ENCODE data around the gene SS18L1.

- TF ChIP-seq, protein P1, sequence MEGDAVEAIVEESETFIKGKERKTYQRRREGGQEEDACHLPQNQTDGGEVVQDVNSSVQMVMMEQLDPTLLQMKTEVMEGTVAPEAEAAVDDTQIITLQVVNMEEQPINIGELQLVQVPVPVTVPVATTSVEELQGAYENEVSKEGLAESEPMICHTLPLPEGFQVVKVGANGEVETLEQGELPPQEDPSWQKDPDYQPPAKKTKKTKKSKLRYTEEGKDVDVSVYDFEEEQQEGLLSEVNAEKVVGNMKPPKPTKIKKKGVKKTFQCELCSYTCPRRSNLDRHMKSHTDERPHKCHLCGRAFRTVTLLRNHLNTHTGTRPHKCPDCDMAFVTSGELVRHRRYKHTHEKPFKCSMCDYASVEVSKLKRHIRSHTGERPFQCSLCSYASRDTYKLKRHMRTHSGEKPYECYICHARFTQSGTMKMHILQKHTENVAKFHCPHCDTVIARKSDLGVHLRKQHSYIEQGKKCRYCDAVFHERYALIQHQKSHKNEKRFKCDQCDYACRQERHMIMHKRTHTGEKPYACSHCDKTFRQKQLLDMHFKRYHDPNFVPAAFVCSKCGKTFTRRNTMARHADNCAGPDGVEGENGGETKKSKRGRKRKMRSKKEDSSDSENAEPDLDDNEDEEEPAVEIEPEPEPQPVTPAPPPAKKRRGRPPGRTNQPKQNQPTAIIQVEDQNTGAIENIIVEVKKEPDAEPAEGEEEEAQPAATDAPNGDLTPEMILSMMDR (IDR thresholded peaks at IDR 0.05), result no peak
- no peak for TF ChIP-seq TCF7 (CRISPR knock-in tag; IDR thresholded peaks at IDR 0.05; ENCODE audit: low read depth)
- TF ChIP-seq, protein P2, sequence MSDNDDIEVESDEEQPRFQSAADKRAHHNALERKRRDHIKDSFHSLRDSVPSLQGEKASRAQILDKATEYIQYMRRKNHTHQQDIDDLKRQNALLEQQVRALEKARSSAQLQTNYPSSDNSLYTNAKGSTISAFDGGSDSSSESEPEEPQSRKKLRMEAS (CRISPR knock-in tag; IDR thresholded peaks at IDR 0.05), result no peak
These were observed 15.0 kb downstream of the SS18L1 start for GRCh38 chr20:62158541-62158940.

Measured in WTC11 (cell line).